ENCODE results near the gene MAP3K21.

The MAP3K21 gene

GRCh38 chr1:233359905-233360304 lies 32.4 kb downstream of the MAP3K21 start:
- TF ChIP-seq GATA3 (IDR thresholded peaks at IDR 0.05; ENCODE audit: low read depth, low read length), result no peak
- no peak for TF ChIP-seq GATA2 (IDR thresholded peaks at IDR 0.05; ENCODE audit: low read depth, low read length)

DNA sequence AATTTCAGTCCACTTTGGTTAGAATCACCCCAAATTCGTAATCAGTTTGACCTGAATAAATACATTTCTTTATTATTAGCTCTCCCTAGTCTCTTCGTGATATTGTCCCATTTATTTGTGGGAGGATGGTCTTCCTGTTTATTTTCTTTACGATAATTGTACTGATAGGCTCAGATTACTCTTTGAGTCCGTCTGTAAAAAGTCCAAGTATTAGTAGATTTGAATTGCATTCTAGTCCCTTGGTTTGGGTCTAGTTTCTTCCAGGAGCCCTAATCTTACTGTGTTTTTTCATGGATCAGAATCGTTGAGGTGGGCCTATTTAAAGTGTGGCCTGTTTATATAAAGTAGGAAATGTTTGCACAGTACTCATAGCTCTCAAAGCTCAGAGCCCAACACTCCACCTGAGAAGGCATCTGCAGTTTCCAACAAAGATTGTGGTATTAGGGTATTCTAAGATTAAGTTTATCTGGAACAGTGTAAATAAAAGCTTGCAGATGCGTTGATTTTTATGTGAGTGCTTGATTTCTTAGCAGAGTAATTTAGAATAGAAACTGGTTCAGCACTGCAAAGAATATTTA lies 33.1 kb downstream of the MAP3K21 start:
- TF ChIP-seq GATA2 (IDR thresholded peaks at IDR 0.05; ENCODE audit: low read depth, low read length), result no peak
- no peak for TF ChIP-seq GATA3 (IDR thresholded peaks at IDR 0.05; ENCODE audit: low read depth, low read length)

- no peak for TF ChIP-seq GATA3 (IDR thresholded peaks at IDR 0.05; ENCODE audit: low read depth, low read length)
- no peak for TF ChIP-seq GATA2 (IDR thresholded peaks at IDR 0.05; ENCODE audit: low read depth, low read length)
Observed at GRCh38 chr1:233361876-233362275, 34.4 kb downstream of the MAP3K21 start.

- TF ChIP-seq GATA2 (IDR thresholded peaks at IDR 0.05; ENCODE audit: low read depth, low read length), result no peak
- TF ChIP-seq GATA3 (IDR thresholded peaks at IDR 0.05; ENCODE audit: low read depth, low read length), result no peak
Observed at GRCh38 chr1:233362743-233363142, 35.2 kb downstream of the MAP3K21 start.

- TF ChIP-seq GATA2 (IDR thresholded peaks at IDR 0.05; ENCODE audit: low read depth, low read length), result no peak
- TF ChIP-seq GATA3 (IDR thresholded peaks at IDR 0.05; ENCODE audit: low read depth, low read length), result no peak
Observed at GRCh38 chr1:233364026-233364425, 36.5 kb downstream of the MAP3K21 start.

GRCh38 chr1:233364695-233365539 lies 37.4 kb downstream of the MAP3K21 start:
- TF ChIP-seq GATA2 (IDR thresholded peaks at IDR 0.05; ENCODE audit: low read depth, low read length) (no peak), GATA3 (IDR thresholded peaks at IDR 0.05; ENCODE audit: low read depth, low read length) (no peak)

- TF ChIP-seq GATA3 (IDR thresholded peaks at IDR 0.05; ENCODE audit: low read depth, low read length), result no peak
- no peak for TF ChIP-seq GATA2 (IDR thresholded peaks at IDR 0.05; ENCODE audit: low read depth, low read length)
Observed at GRCh38 chr1:233366575-233366974, 39.1 kb downstream of the MAP3K21 start.

DNA sequence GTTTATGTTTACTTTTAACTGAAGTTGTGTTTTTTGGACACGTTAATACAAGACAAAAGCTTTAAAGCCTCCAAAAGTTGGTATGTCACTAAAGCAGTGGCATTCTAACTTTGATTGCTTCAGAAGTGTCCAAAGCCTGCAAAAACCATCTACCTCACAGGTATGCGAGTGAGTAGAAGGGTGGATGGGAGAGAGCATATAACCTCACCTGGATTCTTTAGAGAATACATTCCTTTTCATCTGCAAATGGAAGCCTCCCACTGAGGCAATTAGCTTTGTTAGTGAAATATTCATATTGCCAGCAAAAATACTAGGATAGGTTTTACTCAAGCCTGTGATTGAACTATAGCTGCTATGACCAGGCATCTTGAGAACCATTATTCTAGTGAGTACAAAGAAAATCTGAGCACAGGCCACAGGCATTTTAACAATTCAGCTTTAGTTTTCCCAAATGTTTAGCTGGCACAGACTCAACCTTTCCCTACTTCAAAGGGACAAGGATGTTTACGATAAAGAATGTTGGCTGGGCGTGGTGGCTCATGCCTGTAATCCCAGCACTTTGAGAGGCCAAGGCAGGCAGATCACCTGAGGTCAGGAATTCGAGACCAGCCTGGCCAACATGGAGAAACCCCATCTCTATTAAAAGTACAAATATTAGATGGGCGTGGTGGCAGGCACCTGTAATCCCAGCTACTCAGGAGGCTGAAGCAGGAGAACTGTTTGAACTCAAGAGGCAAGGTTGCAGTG lies 39.7 kb downstream of the MAP3K21 start:
- no peak for TF ChIP-seq GATA3 (IDR thresholded peaks at IDR 0.05; ENCODE audit: low read depth, low read length)
- TF ChIP-seq GATA2 (IDR thresholded peaks at IDR 0.05; ENCODE audit: low read depth, low read length), result no peak

- TF ChIP-seq GATA2 (IDR thresholded peaks at IDR 0.05; ENCODE audit: low read depth, low read length) (no peak), GATA3 (IDR thresholded peaks at IDR 0.05; ENCODE audit: low read depth, low read length) (no peak)
Observed at GRCh38 chr1:233368106-233368788, 40.7 kb downstream of the MAP3K21 start.

GRCh38 chr1:233368789-233369130 lies 41.2 kb downstream of the MAP3K21 start:
- no peak for TF ChIP-seq GATA2 (IDR thresholded peaks at IDR 0.05; ENCODE audit: low read depth, low read length)
- TF ChIP-seq GATA3 (IDR thresholded peaks at IDR 0.05; ENCODE audit: low read depth, low read length), result no peak

GRCh38 chr1:233372218-233373120 lies 44.9 kb downstream of the MAP3K21 start:
- TF ChIP-seq GATA3 (IDR thresholded peaks at IDR 0.05; ENCODE audit: low read depth, low read length), result no peak
- TF ChIP-seq GATA2 (IDR thresholded peaks at IDR 0.05; ENCODE audit: low read depth, low read length), result no peak

DNA sequence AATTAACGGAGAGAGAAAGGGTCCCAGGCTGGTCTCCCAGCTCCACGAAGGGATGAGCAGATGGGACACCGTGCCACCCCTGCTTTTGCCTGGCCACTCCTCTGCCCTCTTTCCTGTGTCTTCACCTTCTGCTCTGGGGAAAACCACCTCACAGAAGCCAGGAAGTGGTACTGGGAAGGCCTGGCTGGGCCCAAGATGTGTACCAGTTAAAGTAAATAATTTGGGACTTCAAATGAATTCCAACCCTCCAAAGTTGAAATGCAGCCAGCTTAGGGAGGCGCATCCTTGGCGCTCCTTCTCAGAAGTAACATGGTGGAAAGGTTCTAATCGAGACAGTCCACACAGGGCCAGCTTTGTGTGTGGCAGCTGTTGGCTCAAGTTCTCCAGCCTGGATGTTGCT lies 45.7 kb downstream of the MAP3K21 start:
- TF ChIP-seq GATA2 (IDR thresholded peaks at IDR 0.05; ENCODE audit: low read depth, low read length), result no peak
- no peak for TF ChIP-seq GATA3 (IDR thresholded peaks at IDR 0.05; ENCODE audit: low read depth, low read length)

DNA sequence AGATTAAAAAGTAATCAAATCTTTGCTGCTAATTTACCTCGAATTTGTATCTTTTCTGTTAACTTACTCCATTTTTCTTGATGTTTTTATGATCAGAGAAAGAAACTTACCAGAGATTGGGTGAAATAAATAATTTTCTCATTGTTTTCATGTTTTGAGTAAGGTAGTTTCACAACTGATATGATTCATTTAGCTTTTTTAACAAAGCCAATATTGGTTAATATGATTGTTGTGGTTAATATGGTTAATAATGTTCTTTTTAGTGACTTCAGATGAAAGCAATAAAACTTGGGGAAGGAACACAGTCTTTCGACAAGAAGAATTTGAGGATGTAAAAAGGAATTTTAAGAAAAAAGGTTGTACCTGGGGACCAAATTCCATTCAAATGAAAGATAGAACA lies 48.1 kb downstream of the MAP3K21 start:
- no peak for TF ChIP-seq GATA3 (IDR thresholded peaks at IDR 0.05; ENCODE audit: low read depth, low read length)
- TF ChIP-seq GATA2 (IDR thresholded peaks at IDR 0.05; ENCODE audit: low read depth, low read length), result no peak
